K562 (cell line): Measurements from ENCODE around the gene LPIN1. TPM values are rescaled to one million over a fixed set of nuclear protein-coding genes. Genes with fewer than 3 reads are reported as not detected.

ENCODE experiments used
- ATAC-seq: fragments of 200-7000 bp; cut with Tn5 transposase; 3 replicates; pipeline ENCODE4 v1.9.1; 2020; ENCODE audit warnings: moderate library complexity
- BruUV-seq: library from RNA; stranded (reverse); fragments of 400-500 nt; replicated peaks from 2 replicates; lab custom pipeline; 2021; lab: Mats Ljungman, UMichigan
- CTCF ChIA-PET: fragments of 300-600 bp; formaldehyde crosslinking; extraction: SDS; loops from one replicate; lab custom pipeline; 2021; ENCODE audit warnings: low intra/inter-chr PET ratio; lab: Yijun Ruan, JAX
- POLR2A ChIA-PET: fragments of 300-600, 350-650 bp; sonication (Branson Sonifier 250); formaldehyde crosslinking; extraction: SDS; loops from one replicate; lab custom pipeline; 2021; ENCODE audit warnings: antibody characterized with exemption, inconsistent platforms; lab: Yijun Ruan, JAX
- DNase-seq, 4 experiments: peaks; one replicate each; pipeline versions ENCODE4 v3.0.0 to v3.0.0-alpha.2; 2011 to 2018; ENCODE audit warnings: low spot score in 3 of 4, mixed read lengths in 3 of 4; ENCODE audit errors: extremely low read depth in 1 of 4
- FAIRE-seq: peaks from 2 replicates; lab custom pipeline; 2011; peaks lifted over from hg19 to GRCh38; lab: Jason Lieb, UNC
- H2AFZ ChIP-seq: 2 replicates; pipeline ENCODE4 v1.6.0; 2011; ENCODE audit warnings: low read depth, low read length, control low read depth, inconsistent platforms
- H3K27ac ChIP-seq: fragments of 200-600 bp; 3 replicates; pipeline ENCODE4 v1.8.0; 2011; ENCODE audit warnings: low read depth, mild to moderate bottlenecking, control low read depth, inconsistent platforms, low read length, moderate library complexity, mixed read lengths; ENCODE audit errors: extremely low read depth
- H3K27me3 ChIP-seq, 2 experiments: fragments of 300-600 bp in 1 of 2; 2 replicates in 1 of 2; 3 replicates in 1 of 2; pipeline versions ENCODE4 v1.6.0 to v1.8.0; 2011; ENCODE audit warnings: inconsistent platforms in 2 of 2, low read length in 2 of 2, mild to moderate bottlenecking in 1 of 2, mixed read lengths in 1 of 2, moderate library complexity in 1 of 2; ENCODE audit not compliant: control insufficient read depth in 2 of 2, insufficient read depth in 2 of 2
- H3K36me3 ChIP-seq: fragments of 300-600 bp; 3 replicates; pipeline ENCODE4 v1.8.0; 2011; ENCODE audit warnings: mild to moderate bottlenecking, low read length, inconsistent platforms; ENCODE audit not compliant: control insufficient read depth, insufficient read depth
- H3K4me1 ChIP-seq, 2 experiments: fragments of 200-600 bp in 1 of 2; replicated peaks in 1 of 2; 2 replicates in 1 of 2; 3 replicates in 1 of 2; pipeline versions ENCODE4 v1.5.1 to v1.8.0; 2011; ENCODE audit warnings: inconsistent platforms in 2 of 2, low read length in 2 of 2, mild to moderate bottlenecking in 1 of 2, mixed read lengths in 1 of 2, moderate library complexity in 1 of 2; ENCODE audit not compliant: control insufficient read depth in 2 of 2, insufficient read depth in 2 of 2
- H3K4me2 ChIP-seq: 2 replicates; pipeline ENCODE4 v1.6.1; 2011; ENCODE audit warnings: low read length, control low read depth, inconsistent platforms, mixed read lengths; ENCODE audit not compliant: insufficient read depth
- H3K4me3 ChIP-seq: fragments of 200-600 bp; sonication (generic), shearing (Covaris generic); 2 replicates; pipeline ENCODE4 v1.5.1; 2016; ENCODE audit warnings: control low read depth, inconsistent platforms
- H3K79me2 ChIP-seq: fragments of 200-600 bp; 3 replicates; pipeline ENCODE4 v1.8.0; 2011; ENCODE audit warnings: low read length, inconsistent platforms; ENCODE audit not compliant: control insufficient read depth, insufficient read depth
- H3K9ac ChIP-seq, 2 experiments: 2 replicates each; pipeline versions ENCODE4 v1.6.0 to v1.6.1; 2011; ENCODE audit warnings: low read depth in 2 of 2, low read length in 2 of 2, control low read depth in 1 of 2, inconsistent platforms in 1 of 2, mild to moderate bottlenecking in 1 of 2, mixed read lengths in 1 of 2; ENCODE audit not compliant: insufficient read depth in 1 of 2
- H3K9me1 ChIP-seq: one replicate; pipeline ENCODE4 v1.6.0; 2011; ENCODE audit warnings: inconsistent platforms, mild to moderate bottlenecking, low read length, moderate library complexity; ENCODE audit not compliant: control insufficient read depth, insufficient read depth
- H3K9me3 ChIP-seq: replicated peaks from 2 replicates; pipeline ENCODE4 v1.5.1; 2011; ENCODE audit warnings: low read depth, low read length, inconsistent platforms; ENCODE audit not compliant: control insufficient read depth, insufficient read depth
- H4K20me1 ChIP-seq: replicated peaks from 2 replicates; pipeline ENCODE4 v1.6.1; 2011; ENCODE audit warnings: low read length, inconsistent platforms, mixed read lengths; ENCODE audit not compliant: control insufficient read depth, insufficient read depth
- BCOR ChIP-seq: fragments of 450-650 bp; IDR thresholded peaks from 2 replicates; pipeline ENCODE4 v1.6.1; 2016
- CBX3 ChIP-seq, 2 experiments: IDR thresholded peaks; 1 replicate in 1 of 2; 2 replicates in 1 of 2; pipeline ENCODE4 v1.6.1; 2012; ENCODE audit warnings: inconsistent platforms in 2 of 2, low read length in 2 of 2, borderline replicate concordance in 1 of 2, control low read depth in 1 of 2
- RBBP5 ChIP-seq: fragments of 200-600 bp; sonication (generic); IDR thresholded peaks from 2 replicates; pipeline ENCODE4 v1.6.1; 2012; ENCODE audit warnings: borderline replicate concordance, mild to moderate bottlenecking, low read length, control low read depth, inconsistent platforms; ENCODE audit not compliant: insufficient read depth, poor library complexity, severe bottlenecking
- RBM25 ChIP-seq: fragments of 200-400 bp; formaldehyde crosslinking; IDR thresholded peaks from 2 replicates; pipeline ENCODE4 v1.6.1; 2018; ENCODE audit warnings: low read length, low read depth, moderate library complexity; ENCODE audit not compliant: severe bottlenecking
- ZBTB7A ChIP-seq: IDR thresholded peaks from 2 replicates; pipeline ENCODE4 v1.6.1; 2011; ENCODE audit warnings: low read depth, mild to moderate bottlenecking, low read length, moderate library complexity, borderline replicate concordance; ENCODE audit not compliant: control insufficient read depth
- ZFP36 ChIP-seq: fragments of 150-350 bp; IDR thresholded peaks from 2 replicates; pipeline ENCODE4 v1.6.1; 2018; ENCODE audit warnings: low read length, low read depth; ENCODE audit not compliant: partially characterized antibody
- WGBS: fragments of 100-300 bp; shearing (Covaris generic); methylation state at CpG from one replicate; pipeline ENCODE4 v1.1.6; 2016; ENCODE audit warnings: low coverage, mixed read lengths; ENCODE audit not compliant: insufficient coverage; ENCODE audit errors: missing lambda C conversion rate; 5-methylcytosine and 5-hydroxymethylcytosine counted together
- in situ Hi-C: fragments of 300-500 bp; cut with MboI; formaldehyde crosslinking; loops from 4 replicates; pipeline ENCODE4 v1.15.0; 2018; ENCODE audit warnings: inconsistent platforms, mixed read lengths
- intact Hi-C: fragments of 100-400 bp; cut with micrococcal nuclease; formaldehyde crosslinking; loops from 2 replicates; pipeline ENCODE4 v1.14.2; 2022
- polyA plus RNA-seq, 8 experiments: library from polyadenylated mRNA; depleted of rRNA in 4 of 8; stranded (reverse) in 5 of 8; unstranded in 3 of 8; fragments of >200 nt; fragmentation: Nextera tagmentation in 2 of 8; fragmentation: Illumina TruSeq in 1 of 8; extraction: Ambion mirVana in 2 of 8; extraction: Trizol in 1 of 8; gene quantifications; 2 replicates each; pipeline versions ENCODE4 v1.2.1 to v1.2.3, GENCODE V29; 2011 to 2014; ENCODE audit warnings: inconsistent platforms in 1 of 8, missing spikeins in 1 of 8
- total RNA-seq, 7 experiments: library from RNA; depleted of rRNA in 6 of 7; stranded (reverse); fragments of >200 nt in 6 of 7; fragmentation: Illumina TruSeq in 2 of 7; extraction: Trizol in 2 of 7; gene quantifications; 2 replicates each; pipeline versions ENCODE4 v1.2.1 to v1.2.3, GENCODE V29; 2011 to 2021; ENCODE audit warnings: low replicate concordance in 1 of 7

Gene LPIN1
- total and polyA plus RNA-seq, 9 of the 15 experiments (the other 6 are each of a cell fraction or from before 2014, with no cell fraction given), result 9.2 to 84.0 (median 27.8) TPM

DNA sequence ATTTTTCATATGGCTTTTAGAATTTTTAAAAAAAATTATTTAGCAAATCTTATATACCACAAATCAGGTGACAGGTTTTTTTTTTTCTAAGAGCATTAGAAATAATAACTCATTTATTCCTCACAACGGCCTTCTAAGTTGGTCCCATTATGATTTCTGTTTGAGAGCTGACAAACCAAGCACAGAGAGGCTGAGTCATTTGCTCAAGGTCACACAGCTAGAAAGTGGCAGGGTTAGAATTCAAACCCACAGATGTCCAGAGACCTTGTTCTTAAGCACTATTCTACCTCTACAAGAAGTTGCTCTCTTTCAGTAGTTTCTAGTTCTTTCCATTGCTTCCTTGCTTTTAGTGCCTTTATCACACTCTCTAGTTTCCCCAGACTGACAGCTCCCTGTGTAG, 28.8 kb upstream of the LPIN1 start:
- no peak for TF ChIP-seq RBBP5
- TF ChIP-seq ZBTB7A, result no peak
- TF ChIP-seq CBX3 (IDR thresholded peaks at IDR 0.05; ENCODE audit: borderline replicate concordance in 1 of 2, low read length in 2 of 2), result no peak
- peak; percentile 91 for TF ChIP-seq RBM25
- TF ChIP-seq BCOR, result peak; percentile 32; the same call in 1 of the 2 replicates
- peak; percentile 81 for TF ChIP-seq ZFP36
- Histone ChIP-seq H3K9me1 (no peaks in the 10 kb centered on the region), H3K27me3 (peaks cover 16 to 45% of the 10 kb centered on the region in 2 experiments), H3K4me1 (peaks cover 3 to 9% of the 10 kb centered on the region in 2 experiments; a peak in 4 of 5 replicates), H3K36me3 (no peaks in the 10 kb centered on the region), H3K27ac (no peak overlapping the region), H3K4me3 (no peak overlapping the region), H3K4me2 (no peak overlapping the region), H2AFZ (no peak overlapping the region), H3K9me3 (no peaks in the 10 kb centered on the region), H3K9ac (no peak overlapping the region), H4K20me1 (no peaks in the 10 kb centered on the region; the same call in 1 of the 2 replicates), H3K79me2 (no peaks in the 10 kb centered on the region)
- ATAC-seq, result no peak
- ChIA-PET CTCF (no interaction called here), POLR2A (no interaction called here)
- no peak for DNase-seq
- WGBS, result 5% methylated on average over 1 of the region's 1 CpG
- no TSS peak for BruUV-seq
- intact Hi-C loops (no loop called here), in situ Hi-C loops (no loop called here)
- no peak for FAIRE-seq
